ENCODE results near the gene TMEM88.
A peak's percentile ranks its signal among the peaks of the same experiment; 100 is the strongest.
"Not testable (repeated sequence)": the region's sequence is repeated elsewhere in the genome, so short reads cannot be mapped to it uniquely, and the experiment has no call there.

TMEM88 gene

DNA sequence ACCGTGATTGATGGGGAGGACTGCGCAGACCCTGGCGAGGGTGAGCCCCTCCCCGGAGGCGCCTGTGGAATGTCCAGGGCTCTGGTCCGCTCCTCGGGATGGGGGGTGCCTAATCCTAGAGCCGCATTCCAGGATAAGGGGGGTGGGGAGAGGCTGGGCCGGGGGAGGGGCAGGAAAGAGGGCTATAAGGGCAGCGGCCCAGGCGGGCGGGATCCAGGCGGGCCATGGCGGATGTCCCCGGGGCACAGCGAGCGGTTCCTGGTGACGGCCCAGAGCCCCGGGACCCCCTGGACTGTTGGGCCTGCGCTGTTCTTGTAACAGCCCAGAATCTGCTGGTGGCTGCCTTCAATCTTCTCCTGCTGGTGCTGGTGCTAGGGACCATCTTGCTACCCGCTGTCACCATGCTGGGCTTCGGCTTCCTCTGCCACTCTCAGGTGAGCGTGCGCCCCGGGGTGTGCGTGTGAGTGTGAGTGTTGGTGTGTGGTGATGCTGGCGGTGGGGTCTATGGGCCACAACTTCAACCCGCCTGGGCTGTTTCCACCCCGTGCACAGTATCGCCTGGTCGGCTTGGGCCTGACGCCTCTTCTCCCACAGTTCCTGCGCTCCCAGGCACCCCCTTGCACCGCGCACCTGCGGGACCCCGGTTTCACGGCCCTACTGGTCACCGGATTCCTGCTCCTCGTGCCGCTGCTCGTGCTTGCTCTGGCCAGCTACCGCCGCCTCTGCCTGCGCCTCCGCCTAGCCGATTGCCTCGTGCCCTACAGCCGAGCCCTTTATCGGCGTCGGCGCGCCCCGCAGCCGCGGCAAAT lies at the start of gene TMEM88:
Gene TMEM88, plus strand, starts transcription at position 216 of the 809 bp plus-strand sequence. Its CDS starts 9 bp downstream, at position 225.
- peak in 1 of 2 experiments; percentile 54 for DNase-seq

GRCh38 chr17:7806587-7806986 lies 48.3 kb upstream of the TMEM88 start:
- no peak for DNase-seq

DNA sequence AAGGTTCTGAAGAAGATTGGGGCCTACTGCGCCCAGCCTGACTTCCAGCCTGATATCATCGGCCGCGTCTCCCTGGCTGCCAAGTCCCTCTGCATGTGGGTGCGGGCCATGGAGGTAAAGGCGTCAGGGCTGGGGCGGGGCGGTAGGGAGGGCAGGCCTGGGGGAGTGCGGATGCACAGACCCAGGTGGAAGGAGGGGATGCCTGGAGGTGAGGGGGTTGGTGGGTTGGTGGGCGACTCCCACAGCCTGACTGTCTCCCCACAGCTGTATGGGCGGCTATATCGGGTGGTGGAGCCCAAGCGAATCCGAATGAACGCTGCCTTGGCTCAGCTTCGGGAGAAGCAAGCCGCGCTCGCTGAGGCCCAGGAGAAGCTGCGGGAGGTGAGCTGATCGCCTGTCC lies 47.7 kb upstream of the TMEM88 start:
- no peak for DNase-seq

DNA sequence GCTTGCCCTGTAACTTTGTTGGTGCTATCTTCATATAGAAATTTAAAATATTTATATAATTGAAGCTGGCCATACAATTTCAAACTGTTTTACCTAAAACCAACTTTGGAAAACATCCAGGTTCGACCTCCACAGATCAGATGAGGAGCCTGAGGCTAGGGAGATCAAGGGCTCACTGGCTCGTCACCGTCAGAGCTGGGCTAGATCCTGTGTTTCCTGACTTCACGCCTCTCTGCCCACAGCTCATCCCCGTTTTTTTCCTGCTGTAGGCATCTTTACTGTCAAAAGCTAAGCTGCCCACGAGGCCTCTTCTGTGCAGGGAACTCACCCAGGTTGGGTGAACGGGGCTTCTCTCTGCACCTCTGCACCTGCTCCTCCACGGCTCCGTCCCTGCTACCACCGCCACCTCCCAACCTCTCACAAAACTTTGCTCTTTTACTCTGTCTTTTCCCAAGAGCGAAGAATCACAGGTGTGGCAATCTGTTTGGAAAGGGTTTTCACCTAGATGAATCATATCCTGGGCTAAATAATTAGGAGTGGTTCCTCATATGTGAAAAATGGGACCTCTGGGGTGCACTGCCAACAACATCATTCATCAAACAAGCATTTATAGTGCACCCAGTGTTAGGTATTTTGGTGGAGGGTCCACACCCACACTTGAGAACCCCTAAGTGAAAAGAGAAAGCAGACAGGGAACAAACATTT lies 45.6 kb upstream of the TMEM88 start:
- no peak for DNase-seq

- not testable (repeated sequence) for DNase-seq
These were observed 45.0 kb upstream of the TMEM88 start for GRCh38 chr17:7809791-7810343.

DNA sequence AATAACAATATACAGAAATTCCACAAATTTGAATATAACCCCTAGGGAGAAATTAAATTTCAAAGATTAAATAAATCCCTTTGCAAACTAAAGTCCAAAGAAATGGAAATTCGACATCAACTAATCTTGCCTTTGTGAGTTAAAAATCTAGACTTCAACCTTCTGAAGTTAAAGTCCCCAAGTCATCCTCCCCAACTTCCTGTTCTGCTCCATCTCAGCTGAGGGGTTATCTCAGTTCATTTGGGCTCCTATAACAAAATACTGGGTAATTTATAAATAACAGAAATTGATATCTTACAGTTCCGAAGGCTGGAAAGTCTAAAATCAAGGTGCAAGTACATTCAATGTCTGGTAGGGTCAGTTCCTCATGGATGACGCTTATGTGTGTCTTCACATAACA lies 43.6 kb upstream of the TMEM88 start:
- no peak for DNase-seq

- no peak for DNase-seq
These were observed 39.9 kb upstream of the TMEM88 start for GRCh38 chr17:7814969-7815368.

- DNase-seq, result no peak
These were observed 37.8 kb upstream of the TMEM88 start for GRCh38 chr17:7816926-7817642.

GRCh38 chr17:7817643-7817964 lies 37.3 kb upstream of the TMEM88 start:
- no peak for DNase-seq

DNA sequence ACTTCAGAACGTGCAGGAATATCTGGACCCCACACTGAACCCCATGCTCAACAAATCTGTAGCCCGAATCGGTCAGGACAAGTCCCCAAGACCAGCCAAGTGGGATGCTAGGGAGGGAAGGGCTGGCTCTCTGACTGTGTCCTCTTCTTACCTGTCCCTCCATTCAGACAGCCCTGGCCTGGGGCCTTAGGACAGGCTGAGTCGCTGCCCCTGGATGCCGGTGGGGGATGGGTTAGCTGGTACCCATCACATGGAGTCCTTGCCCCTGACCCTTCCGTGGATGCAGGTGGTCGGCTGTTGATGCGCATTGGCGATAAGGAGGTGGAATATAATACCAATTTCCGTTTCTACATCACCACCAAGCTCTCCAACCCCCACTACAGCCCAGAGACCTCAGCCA lies 36.8 kb upstream of the TMEM88 start:
- no peak for DNase-seq

DNA sequence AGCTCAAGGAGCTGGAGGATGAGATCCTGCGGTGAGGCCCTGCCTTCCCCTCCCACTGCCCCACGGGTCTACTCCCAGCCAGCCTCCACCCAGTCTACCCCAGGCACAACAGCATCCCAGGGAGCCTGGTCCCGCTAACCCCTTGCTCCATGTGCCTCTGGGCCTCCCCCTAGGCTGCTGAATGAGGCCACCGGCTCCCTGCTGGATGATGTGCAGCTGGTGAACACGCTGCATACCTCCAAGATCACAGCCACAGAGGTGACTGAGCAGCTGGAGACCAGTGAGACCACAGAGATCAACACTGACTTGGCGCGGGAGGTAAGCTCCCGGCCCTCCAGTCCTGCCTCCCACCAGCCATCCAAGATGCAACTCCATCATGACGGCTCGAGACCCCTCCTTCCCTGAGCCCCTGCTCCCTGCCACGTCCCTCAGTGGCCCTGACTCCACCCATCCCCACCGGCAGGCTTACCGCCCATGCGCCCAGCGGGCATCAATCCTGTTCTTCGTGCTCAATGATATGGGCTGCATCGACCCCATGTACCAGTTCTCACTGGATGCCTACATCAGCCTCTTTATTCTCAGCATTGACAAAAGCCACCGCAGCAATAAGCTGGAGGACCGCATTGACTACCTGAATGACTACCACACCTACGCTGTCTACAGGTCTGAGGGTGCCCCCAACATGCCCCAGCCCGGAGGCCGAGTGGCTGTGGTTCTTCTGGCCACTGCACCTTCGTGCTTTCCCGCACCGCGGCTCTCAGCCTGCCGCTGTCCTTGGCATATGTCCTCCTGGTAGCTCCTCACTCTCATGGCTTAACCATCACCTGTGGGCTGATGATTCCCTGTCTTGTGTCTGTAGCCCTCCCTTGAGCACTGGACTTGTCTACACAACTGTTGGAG lies 35.9 kb upstream of the TMEM88 start:
- no peak for DNase-seq

DNA sequence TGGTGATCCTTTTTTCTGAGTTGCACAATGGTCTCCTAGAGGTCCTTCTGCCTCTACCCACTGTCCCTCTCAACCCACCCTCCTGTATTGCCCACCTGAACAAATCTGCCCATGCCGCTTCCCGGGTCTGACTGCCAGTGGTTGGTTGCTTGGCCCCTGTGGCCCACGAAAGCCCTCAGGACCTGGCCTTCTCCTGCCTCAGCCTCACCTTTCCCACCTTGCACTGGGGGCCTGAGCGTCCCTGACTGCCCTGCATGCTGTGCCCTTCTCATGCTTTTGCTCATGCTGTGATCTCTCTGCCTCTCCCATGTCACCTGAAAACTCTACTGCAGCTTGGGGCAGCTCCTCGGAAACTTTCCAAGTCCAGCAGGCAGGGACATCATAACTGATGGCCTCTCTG lies 34.6 kb upstream of the TMEM88 start:
- DNase-seq, result no peak

- no peak for DNase-seq
These were observed 32.7 kb upstream of the TMEM88 start for GRCh38 chr17:7822126-7822525.

GRCh38 chr17:7823581-7824001 lies 31.3 kb upstream of the TMEM88 start:
- no peak for DNase-seq

- no peak for DNase-seq
These were observed 30.6 kb upstream of the TMEM88 start for GRCh38 chr17:7824021-7824924.

DNA sequence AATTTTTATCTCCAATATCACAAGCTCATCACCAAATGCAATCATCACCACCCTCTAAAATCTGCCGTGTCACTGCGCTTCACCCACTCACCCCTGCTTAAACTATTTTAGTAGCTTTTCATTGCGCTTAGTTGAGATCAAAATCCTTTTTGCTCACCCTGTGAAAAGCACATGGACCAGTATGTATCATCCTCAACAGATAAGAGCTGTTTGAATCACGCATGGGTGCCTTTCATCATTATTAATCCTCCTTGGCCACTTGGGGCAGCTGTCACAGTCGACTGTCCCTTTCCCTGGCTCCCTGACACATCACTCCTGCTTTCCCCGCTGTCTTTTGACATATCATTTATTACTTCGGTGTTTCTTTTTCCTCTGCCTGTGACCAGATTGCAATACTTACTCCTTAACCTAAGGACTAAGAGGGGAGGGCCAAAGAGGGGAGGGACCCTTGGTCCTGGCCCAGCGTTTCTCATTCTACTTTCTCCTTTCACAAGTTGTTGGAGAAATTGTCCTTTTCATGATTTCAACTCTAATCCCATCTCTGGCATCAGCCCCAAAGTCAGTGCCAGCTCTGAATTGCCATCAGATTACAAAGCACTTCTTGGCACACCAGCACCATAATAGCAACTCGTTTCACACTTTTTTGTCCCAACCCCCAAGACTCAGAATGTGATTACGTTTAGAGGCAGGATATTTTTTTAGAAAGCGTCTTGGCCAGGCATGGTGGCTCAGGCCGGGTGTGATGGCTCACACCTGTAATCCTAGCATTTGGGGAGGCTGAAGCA lies 29.5 kb upstream of the TMEM88 start:
- DNase-seq, result no peak

- no peak for DNase-seq
These were observed 24.2 kb upstream of the TMEM88 start for GRCh38 chr17:7830616-7831015.

DNA sequence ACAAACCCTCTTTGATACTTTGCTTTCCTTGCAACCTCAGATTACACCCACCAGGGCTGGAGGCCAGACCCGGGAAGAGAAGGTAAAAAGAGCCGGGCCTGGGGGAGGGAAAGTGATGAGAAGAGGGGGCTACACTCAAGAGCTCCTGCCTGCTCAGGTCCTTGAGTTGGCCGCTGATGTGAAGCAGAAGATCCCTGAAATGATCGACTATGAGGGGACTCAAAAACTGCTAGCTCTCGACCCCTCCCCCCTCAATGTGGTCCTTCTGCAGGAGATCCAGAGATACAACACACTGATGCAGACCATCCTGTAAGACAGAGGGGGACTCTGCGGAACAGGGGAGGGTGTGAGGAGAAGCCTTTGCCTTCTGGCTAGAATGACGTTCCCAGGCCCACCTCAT lies 23.6 kb upstream of the TMEM88 start:
- no peak for DNase-seq

- DNase-seq, result no peak
These were observed 22.4 kb upstream of the TMEM88 start for GRCh38 chr17:7832431-7832830.

GRCh38 chr17:7833011-7833794 lies 21.7 kb upstream of the TMEM88 start:
- no peak for DNase-seq

Measured in stimulated activated CD4-positive, alpha-beta T cell treated with anti-CD3 and anti-CD28 coated beads, Interleukin-4, amount 100 ng/mL, for 4 hours (primary cell).